Measurements from ENCODE around the gene ALG6.

DNA sequence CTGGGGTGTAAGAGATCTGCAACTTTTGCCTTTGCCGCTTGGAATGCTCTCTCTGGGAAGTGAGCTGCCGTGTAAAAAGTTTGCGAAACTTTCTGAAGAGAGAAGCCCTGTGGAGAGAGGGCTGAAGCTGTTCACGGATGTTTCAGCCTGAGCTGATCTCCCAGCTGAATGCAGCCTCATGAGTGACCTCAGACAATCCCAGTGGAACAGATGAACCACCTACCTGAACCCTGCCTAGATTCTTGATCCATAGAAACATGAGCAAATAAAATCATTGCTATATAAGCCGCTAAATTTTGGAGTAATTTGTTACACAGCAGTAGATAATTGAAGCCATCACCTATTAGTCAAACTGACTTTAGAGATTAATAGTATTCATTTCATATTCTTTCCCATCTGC, 4.4 kb upstream of the ALG6 start:
- no peak for TF ChIP-seq EZH2phosphoT487 (IDR thresholded peaks at IDR 0.05; ENCODE audit: insufficient read depth, low read depth)
- TF ChIP-seq EZH2 (IDR thresholded peaks at IDR 0.05; ENCODE audit: insufficient read depth, poor library complexity, severe bottlenecking), result no peak
